Neuron (in vitro differentiated cells): ENCODE results near the gene OGFR.
"Not testable (repeated sequence)": the region's sequence is repeated elsewhere in the genome, so short reads cannot be mapped to it uniquely, and the experiment has no call there.

ENCODE experiments used
- H2AFZ ChIP-seq: one replicate; pipeline ENCODE4 v1.6.1; 2013; ENCODE audit warnings: low read depth, mild to moderate bottlenecking, inconsistent platforms, low read length, moderate library complexity
- H3K27me3 ChIP-seq: one replicate; pipeline ENCODE4 v1.6.1; 2013; ENCODE audit warnings: low read length; ENCODE audit not compliant: insufficient read depth
- H3K36me3 ChIP-seq: one replicate; pipeline ENCODE4 v1.6.1; 2013; ENCODE audit warnings: low read length; ENCODE audit not compliant: insufficient read depth
- H3K4me1 ChIP-seq: one replicate; pipeline ENCODE4 v1.6.1; 2013; ENCODE audit warnings: low read length; ENCODE audit not compliant: insufficient read depth
- H3K4me3 ChIP-seq: 2 replicates; pipeline ENCODE4 v1.5.1; 2013; ENCODE audit warnings: mild to moderate bottlenecking, low read length, moderate library complexity
- H3K9me3 ChIP-seq: one replicate; pipeline ENCODE4 v1.6.1; 2013; ENCODE audit warnings: low read length

Gene OGFR

DNA sequence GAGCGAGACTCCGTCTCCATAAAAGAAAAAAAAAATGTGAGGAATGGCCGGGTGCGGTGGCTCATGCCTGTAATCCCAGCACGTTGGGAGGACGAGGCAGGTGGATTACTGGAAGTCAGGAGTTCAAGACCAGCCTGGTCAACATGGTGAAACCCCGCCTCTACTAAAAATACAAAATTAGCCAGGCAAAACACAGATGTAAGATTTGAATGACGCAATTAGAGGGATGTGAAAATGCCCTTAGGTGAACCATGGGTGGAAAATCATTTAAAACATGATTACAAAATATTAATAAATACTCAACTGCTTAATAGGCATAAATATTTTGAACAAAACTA, 33.1 kb downstream of the OGFR start:
- Histone ChIP-seq H3K4me1 (no peaks in the 10 kb centered on the region), H3K9me3 (no peaks in the 10 kb centered on the region), H3K27me3 (no peaks in the 10 kb centered on the region), H3K4me3 (no peak overlapping the region), H3K36me3 (no peaks in the 10 kb centered on the region), H2AFZ (no peak overlapping the region)

DNA sequence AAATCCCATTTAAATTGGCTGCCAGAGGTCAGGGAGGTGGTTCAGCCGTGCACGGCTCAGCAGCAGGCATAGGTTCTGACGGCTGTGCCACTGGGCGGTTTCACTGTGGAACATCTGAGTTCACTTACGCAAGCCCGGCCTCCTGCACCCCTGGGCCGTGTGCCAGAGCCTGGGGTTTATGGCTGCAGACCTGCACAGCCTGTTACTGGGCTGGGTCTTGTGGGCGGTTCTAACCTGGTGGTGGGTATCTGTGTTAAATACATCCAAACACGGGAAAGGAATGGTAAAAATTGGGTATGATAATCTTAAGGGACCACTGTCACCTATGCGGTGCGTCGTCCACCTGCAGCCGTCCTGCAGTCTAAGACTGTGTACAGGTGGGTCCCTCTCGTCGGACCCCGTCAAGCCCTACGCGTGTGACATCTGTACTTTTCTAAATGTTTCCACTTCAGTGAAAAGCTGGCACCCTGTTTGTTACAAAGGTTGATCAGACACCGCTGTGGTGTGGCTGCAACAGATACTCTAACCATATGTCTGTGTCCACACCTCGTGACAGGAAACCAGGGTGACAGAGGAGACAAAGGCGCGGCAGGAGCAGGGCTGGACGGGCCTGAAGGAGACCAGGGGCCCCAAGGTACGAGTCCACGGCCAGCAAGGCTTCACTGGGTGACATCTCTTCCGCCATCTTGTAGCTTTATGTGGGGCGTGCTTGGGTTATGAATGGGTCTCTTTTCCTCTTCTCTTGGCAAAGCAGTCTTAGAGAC, 33.7 kb downstream of the OGFR start:
- Histone ChIP-seq H3K27me3 (no peaks in the 10 kb centered on the region), H3K4me3 (no peak overlapping the region), H3K36me3 (no peaks in the 10 kb centered on the region), H3K4me1 (no peaks in the 10 kb centered on the region), H2AFZ (no peak overlapping the region), H3K9me3 (no peaks in the 10 kb centered on the region)

DNA sequence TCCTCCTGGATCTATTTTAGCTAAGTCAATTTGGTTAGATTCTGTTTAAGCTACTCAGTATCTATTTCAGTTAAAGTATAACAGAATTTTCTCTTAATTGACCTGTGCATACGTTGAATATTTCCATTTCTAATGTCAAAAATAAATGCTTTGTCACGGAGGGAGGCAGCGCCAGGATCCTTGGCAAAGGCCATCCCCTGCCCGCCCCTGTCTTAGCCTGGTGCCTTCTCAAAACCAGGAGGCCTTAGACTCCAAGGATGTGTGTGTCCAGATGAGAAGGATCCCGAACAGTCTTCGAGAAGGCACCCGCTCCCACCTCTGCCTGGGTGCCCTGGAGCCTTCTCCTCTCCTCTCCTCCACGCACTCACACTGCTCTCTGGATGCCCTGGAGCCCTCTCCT, 34.6 kb downstream of the OGFR start:
- Histone ChIP-seq H3K9me3 (no peaks in the 10 kb centered on the region), H3K27me3 (no peaks in the 10 kb centered on the region)

DNA sequence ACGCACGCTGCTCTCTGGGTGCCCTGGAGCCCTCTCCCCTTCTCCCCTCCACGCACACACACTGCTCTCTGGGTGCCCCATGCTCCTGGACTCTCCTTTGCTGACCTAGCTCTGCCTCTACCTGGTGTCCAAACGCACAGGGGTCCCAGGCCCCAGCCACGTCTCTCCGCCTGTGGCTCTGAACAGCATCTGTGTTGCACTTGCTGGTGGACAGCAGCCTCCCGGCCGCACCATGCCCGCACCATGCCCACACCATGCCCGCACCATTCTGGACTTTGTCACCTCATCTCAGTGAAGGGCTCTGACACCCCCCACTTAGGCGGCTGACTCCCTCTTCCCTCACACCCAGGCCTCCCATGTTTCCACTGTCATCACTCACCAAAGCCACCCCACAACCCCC, 35.2 kb downstream of the OGFR start:
- Histone ChIP-seq H3K9me3 (no peaks in the 10 kb centered on the region), H3K27me3 (no peaks in the 10 kb centered on the region), H3K4me1 (no peaks in the 10 kb centered on the region), H3K4me3 (no peak overlapping the region), H2AFZ (no peak overlapping the region), H3K36me3 (no peaks in the 10 kb centered on the region)

More for the DNA sequence above, 34.6 kb downstream of the OGFR start:
- Histone ChIP-seq H2AFZ (no peak overlapping the region), H3K36me3 (no peaks in the 10 kb centered on the region), H3K4me1 (no peaks in the 10 kb centered on the region), H3K4me3 (no peak overlapping the region)

DNA sequence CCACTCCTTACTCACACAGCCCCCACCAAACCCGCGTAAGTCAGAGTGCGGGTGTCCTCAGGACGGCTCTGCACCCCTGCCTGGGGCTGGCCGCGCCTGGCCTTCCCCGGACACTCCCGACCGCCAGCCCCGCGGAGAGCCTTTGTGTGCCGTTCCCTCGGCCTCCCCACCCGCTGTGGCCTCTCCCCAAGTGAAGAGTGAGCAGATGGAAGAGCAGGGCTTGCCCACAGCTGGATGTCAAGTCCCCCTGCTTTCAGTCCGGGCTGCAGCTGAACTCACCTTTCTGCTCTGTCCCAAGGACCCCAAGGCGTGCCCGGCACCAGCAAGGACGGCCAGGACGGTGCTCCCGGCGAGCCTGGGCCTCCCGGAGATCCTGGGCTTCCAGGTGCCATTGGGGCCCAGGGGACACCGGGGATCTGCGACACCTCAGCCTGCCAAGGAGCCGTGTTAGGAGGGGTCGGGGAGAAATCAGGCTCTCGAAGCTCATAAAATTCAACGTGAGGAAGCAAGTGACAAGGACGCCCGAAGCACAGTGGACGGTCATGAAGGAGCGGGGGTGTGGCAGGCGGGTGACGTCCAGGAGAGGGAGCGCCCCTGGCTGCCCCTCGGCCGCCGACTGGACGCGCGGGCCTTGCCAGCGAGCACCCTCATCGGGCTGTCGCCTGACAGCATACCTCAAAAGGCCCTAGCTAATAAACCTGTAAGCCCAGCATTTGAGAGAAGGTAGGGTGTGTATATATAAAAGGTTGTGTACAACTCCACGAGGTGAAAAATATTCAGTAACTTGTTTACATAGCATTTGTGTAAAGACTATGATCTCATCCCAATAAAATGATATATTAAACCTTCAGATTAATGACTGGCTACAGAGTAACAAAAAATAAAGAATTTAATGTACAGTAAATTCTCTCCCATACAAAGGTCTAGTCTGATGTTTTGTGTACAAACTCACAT, 35.9 kb downstream of the OGFR start:
- no peak overlapping the region for H3K4me3 ChIP-seq
- H2AFZ ChIP-seq = no peak overlapping the region
- H3K27me3 ChIP-seq = no peaks in the 10 kb centered on the region
- H3K9me3 ChIP-seq = peaks cover 2% of the 10 kb centered on the region
- H3K4me1 ChIP-seq = no peaks in the 10 kb centered on the region
- H3K36me3 ChIP-seq = peaks cover under 1% of the 10 kb centered on the region

DNA sequence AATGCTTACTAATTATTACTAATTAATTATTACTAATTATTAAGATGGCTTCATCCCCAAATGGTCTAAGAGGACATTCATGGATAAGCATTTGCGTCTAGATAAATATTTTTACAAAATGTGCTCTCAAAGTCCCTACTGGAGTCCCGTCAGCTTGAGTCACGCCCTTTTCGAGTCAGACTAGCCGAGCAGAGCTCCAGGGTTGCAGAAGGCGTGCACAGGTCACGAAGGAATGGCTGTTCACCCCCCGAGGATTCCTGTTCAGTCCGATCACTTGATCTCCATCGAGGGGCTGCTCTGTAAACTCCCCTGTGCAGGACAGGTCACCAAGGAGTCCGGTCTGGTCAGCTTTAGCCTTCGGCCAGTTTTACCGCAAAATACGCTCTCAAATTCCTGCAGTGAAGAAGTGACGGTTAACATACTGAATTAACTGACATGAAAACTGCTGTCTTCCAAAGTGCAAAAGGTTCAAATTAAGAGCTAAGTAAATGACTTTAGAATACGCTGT, 37.1 kb downstream of the OGFR start:
- H3K9me3 ChIP-seq = peaks cover 3% of the 10 kb centered on the region
- H3K36me3 ChIP-seq = peaks cover 5% of the 10 kb centered on the region
- no peak overlapping the region for H2AFZ ChIP-seq
- no peak overlapping the region for H3K4me3 ChIP-seq
- no peaks in the 10 kb centered on the region for H3K27me3 ChIP-seq
- H3K4me1 ChIP-seq = no peaks in the 10 kb centered on the region

DNA sequence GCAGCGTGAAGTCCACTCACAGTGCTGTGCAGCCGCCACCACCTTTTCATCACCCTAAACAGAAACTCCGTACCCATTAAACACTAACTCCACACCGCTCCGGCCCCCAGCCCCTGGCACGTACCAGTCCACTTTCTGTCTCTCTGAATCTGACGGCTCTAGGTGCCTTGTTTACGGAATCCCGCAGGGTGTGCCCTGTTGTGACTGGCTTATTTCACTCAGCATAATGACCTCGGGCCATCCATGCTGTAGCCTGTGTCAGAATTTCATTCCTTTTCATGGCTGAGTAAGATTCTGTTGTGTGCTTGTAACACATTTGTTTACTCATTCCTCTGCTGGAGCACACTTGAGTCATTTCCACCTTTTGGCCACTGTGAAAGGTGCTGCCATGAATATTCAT, 39.0 kb downstream of the OGFR start:
- Histone ChIP-seq H2AFZ (no peak overlapping the region), H3K4me1 (no peaks in the 10 kb centered on the region), H3K9me3 (peaks cover 3% of the 10 kb centered on the region), H3K27me3 (no peaks in the 10 kb centered on the region), H3K36me3 (peaks cover 7% of the 10 kb centered on the region), H3K4me3 (no peak overlapping the region)

DNA sequence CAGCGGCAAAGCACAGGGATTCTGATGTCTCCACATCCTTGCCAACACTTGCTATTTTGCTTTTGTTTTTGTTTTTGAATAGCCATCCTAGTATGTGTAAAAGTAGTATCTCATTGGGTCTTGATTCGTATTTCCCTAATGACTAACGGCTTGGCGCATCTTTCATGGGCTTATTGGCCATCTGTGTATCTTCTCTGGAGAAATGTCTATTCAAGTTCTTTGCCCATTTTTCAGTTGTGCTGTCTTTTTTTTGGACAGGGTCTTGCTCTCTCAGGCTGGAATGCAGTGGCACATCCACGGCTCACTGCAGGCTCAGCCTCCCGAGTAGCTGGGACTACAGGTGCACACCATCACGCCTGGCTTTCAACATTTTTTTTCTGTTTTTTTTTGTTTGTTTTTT, 39.5 kb downstream of the OGFR start:
- Histone ChIP-seq H3K9me3 (peaks cover 3% of the 10 kb centered on the region), H3K4me3 (no peak overlapping the region), H2AFZ (no peak overlapping the region), H3K27me3 (no peaks in the 10 kb centered on the region), H3K36me3 (peaks cover 10% of the 10 kb centered on the region), H3K4me1 (no peaks in the 10 kb centered on the region)

DNA sequence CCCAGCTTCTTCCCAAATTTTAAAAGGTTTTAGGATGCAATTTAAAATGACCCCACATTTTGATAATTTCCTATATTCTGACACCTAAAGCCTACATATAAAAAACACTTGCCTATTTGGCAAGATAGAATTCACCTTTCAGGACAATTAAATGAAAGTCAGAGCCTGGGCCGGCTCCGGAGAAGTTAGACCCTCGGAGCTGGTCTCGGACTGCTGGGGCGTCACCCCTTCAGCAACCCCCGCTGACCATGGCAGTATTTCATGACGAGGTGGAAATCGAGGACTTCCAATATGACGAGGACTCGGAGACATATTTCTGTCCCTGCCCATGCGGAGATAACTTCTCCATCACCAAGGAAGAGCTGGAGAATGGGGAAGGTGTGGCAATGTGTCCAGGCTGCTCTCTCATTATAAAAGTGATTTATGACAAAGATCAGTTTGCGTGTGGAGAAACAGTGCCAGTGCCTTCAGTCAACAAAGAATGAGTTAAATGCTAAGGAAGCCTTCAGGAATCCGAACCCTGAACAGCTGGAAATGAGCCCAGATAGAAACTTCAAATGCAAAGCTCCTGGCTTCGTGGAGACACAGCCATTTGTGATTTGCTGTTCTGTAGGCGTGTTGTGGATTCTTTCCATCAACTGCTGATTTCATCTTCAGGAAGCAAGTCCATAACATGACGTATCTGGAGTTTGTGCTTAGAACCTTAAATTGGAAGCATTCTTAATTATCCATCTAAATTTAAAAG, 41.0 kb downstream of the OGFR start:
- no peak overlapping the region for H3K4me3 ChIP-seq
- no peak overlapping the region for H2AFZ ChIP-seq
- peaks cover 15% of the 10 kb centered on the region for H3K36me3 ChIP-seq
- no peaks in the 10 kb centered on the region for H3K4me1 ChIP-seq
- peaks cover 3% of the 10 kb centered on the region for H3K9me3 ChIP-seq
- no peaks in the 10 kb centered on the region for H3K27me3 ChIP-seq

DNA sequence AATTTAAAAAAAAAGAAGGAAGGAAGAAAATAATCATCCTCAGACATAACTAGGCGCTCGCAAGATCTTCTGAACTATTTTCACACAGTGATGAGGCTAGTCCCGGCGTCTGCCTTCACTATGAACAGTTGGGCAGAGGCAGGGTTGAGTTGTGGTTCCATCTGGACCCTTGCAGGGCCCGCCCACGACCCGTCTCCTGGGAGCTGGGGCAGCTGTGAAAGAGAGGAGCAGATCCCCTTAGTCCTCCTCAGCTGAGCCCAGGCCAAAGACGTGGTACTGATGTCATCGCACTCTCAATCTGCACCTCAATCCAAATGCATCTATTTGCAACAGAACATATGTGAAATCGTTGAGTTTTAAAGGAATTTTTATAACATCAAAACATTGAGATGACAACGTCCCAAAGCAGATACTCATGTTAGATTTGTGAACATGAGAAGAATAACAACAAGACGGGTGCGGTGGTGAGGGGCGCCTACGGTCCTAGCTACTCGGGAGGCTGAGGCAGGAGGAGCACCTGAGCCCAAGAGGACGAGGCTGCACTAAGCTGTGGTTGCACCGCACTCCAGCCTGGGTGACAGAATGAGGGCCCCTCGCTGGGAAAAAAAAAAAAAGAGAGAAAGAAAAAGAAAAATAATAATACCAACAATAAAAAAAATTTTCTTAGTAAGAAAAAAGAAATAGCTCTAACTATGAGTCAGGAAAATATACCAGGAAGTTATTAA, 41.7 kb downstream of the OGFR start:
- Histone ChIP-seq H3K36me3 (peaks cover 18% of the 10 kb centered on the region), H3K4me3 (no peak overlapping the region), H2AFZ (no peak overlapping the region), H3K27me3 (no peaks in the 10 kb centered on the region), H3K4me1 (no peaks in the 10 kb centered on the region), H3K9me3 (peaks cover 3% of the 10 kb centered on the region)

DNA sequence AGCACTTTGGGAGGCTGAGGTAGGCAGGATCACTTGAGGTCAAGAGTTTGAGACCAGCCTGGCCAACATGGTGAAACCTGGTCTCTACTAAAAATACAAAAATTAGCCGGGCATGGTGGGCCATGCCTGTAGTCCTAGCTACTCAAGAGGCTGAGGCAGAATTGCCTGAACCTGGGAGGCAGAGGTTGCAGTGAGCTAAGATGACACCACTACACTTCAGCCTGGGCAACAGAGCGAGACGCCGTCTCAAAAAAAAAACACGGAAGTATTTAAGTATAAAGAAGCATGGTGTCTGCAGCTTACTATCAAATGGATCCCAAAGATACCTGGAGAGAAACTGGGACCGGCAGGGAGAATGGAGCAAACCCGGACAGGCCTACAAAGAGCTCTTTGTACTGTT, 44.3 kb downstream of the OGFR start:
- not testable (repeated sequence) for H3K4me3 ChIP-seq, H3K27me3 ChIP-seq, H2AFZ ChIP-seq, H3K9me3 ChIP-seq, H3K4me1 ChIP-seq
- peaks cover 36% of the 10 kb centered on the region for H3K36me3 ChIP-seq

DNA sequence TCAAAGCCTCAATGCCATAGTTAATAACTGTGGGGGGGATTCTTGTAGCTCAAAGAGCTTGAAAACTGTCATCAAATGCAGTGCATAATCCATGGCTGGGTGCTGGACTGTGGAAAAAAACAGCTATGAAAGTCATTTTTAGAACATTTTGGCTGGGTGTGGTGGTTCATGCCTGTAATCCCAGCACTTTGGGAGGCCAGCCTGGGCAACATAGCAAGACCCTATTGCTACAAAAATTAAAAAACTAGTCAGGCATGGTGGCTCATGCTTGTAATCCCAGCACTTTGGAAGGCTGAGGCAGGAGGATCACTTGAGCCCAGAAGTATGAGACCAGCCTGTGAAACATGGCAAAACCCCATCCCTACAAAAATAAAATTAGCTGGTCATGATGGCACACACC, 44.8 kb downstream of the OGFR start:
- H3K4me3 ChIP-seq = no peak overlapping the region
- H2AFZ ChIP-seq = no peak overlapping the region
- no peaks in the 10 kb centered on the region for H3K4me1 ChIP-seq
- H3K27me3 ChIP-seq = no peaks in the 10 kb centered on the region
- H3K9me3 ChIP-seq = peaks cover 3% of the 10 kb centered on the region
- peaks cover 41% of the 10 kb centered on the region for H3K36me3 ChIP-seq
